NOMO-1 (cell line): ENCODE results near the gene MTMR6.
"Not testable (repeated sequence)": the region's sequence is repeated elsewhere in the genome, so short reads cannot be mapped to it uniquely, and the experiment has no call there.

Source experiments
- DNase-seq, 2 experiments: peaks; one replicate each; lab custom pipeline; 2025; ENCODE audit not compliant: unreplicated experiment in 2 of 2; lab: John Stamatoyannopoulos, UW

MTMR6 gene

GRCh38 chr13:25286969-25287961, at the start of gene MTMR6:
TSS of gene MTMR6 (minus strand) at chr13:25287488. CDS start at chr13:25287247, 241 bp downstream.
- DNase-seq, result peak; percentile 87 to 90

- no peak for DNase-seq
These were observed 48.6 kb upstream of the MTMR6 start for GRCh38 chr13:25335856-25336255.

GRCh38 chr13:25330541-25330940, 43.3 kb upstream of the MTMR6 start:
- DNase-seq, result no peak

- no peak for DNase-seq
These were observed 42.4 kb upstream of the MTMR6 start for GRCh38 chr13:25329706-25330105.

GRCh38 chr13:25324100-25324499, 36.8 kb upstream of the MTMR6 start:
- DNase-seq, result no peak

GRCh38 chr13:25319771-25320170, 32.5 kb upstream of the MTMR6 start:
- no peak for DNase-seq

- DNase-seq, result not testable (repeated sequence)
These were observed 31.7 kb upstream of the MTMR6 start for GRCh38 chr13:25318946-25319345.

- no peak for DNase-seq
These were observed 23.6 kb upstream of the MTMR6 start for GRCh38 chr13:25310891-25311290.

- DNase-seq, result no peak
These were observed 19.6 kb upstream of the MTMR6 start for GRCh38 chr13:25306671-25307464.

GRCh38 chr13:25302121-25302520, 14.8 kb upstream of the MTMR6 start:
- no peak for DNase-seq

GRCh38 chr13:25301347-25302113, 14.2 kb upstream of the MTMR6 start, which contains the start of gene NUP58:
TSS of gene NUP58 (plus strand) at chr13:25301625. CDS start at chr13:25301774, 149 bp downstream.
- DNase-seq, result peak; percentile 92

- DNase-seq, result no peak
These were observed 13.6 kb upstream of the MTMR6 start for GRCh38 chr13:25300861-25301346.

- no peak for DNase-seq
These were observed 8.4 kb upstream of the MTMR6 start for GRCh38 chr13:25295701-25296100.

GRCh38 chr13:25295228-25295627, 7.9 kb upstream of the MTMR6 start:
- DNase-seq, result no peak

GRCh38 chr13:25292301-25292700, 5.0 kb upstream of the MTMR6 start:
- peak in 1 of 2 experiments; percentile 26 for DNase-seq

- no peak for DNase-seq
These were observed 4.4 kb upstream of the MTMR6 start for GRCh38 chr13:25291691-25292090.

- DNase-seq, result peak in 1 of 2 experiments; percentile 29
These were observed 1.7 kb upstream of the MTMR6 start for GRCh38 chr13:25288966-25289365.

- peak; percentile 50 to 76 for DNase-seq
These were observed 850 bp downstream of the MTMR6 start for GRCh38 chr13:25286308-25286968.

GRCh38 chr13:25281935-25282332, 5.4 kb downstream of the MTMR6 start:
- no peak for DNase-seq
